ENCODE data around the gene IFNA1.
"Not testable (repeated sequence)": the region's sequence is repeated elsewhere in the genome, so short reads cannot be mapped to it uniquely, and the experiment has no call there.

IFNA1 gene

GRCh38 chr9:21449312-21449711 is 9.1 kb downstream of the IFNA1 start:
- DNase-seq, result not testable (repeated sequence)

GRCh38 chr9:21450733-21451394 is 10.6 kb downstream of the IFNA1 start:
- DNase-seq, result no peak

- DNase-seq, result no peak
Measured at GRCh38 chr9:21452681-21453080, 12.4 kb downstream of the IFNA1 start.

GRCh38 chr9:21454149-21454548 is 13.9 kb downstream of the IFNA1 start:
- no peak for DNase-seq

GRCh38 chr9:21455320-21455719 is 15.1 kb downstream of the IFNA1 start:
- DNase-seq, result peak in 1 of 2 experiments; percentile 14

- DNase-seq, result peak in 1 of 2 experiments; percentile 31
Measured at GRCh38 chr9:21461377-21461776, 21.1 kb downstream of the IFNA1 start.

GRCh38 chr9:21465138-21465537 is 24.9 kb downstream of the IFNA1 start:
- DNase-seq, result no peak

- peak in 1 of 2 experiments; percentile 12 for DNase-seq
Measured at GRCh38 chr9:21465859-21466518, 25.8 kb downstream of the IFNA1 start.

- no peak for DNase-seq
Measured at GRCh38 chr9:21470126-21470525, 29.9 kb downstream of the IFNA1 start.

- no peak for DNase-seq
Measured at GRCh38 chr9:21473236-21473635, 33.0 kb downstream of the IFNA1 start.

GRCh38 chr9:21477466-21477865 is 37.2 kb downstream of the IFNA1 start:
- no peak for DNase-seq

GRCh38 chr9:21479152-21479702 is 39.0 kb downstream of the IFNA1 start:
- no peak for DNase-seq

GRCh38 chr9:21481470-21482056 is 41.3 kb downstream of the IFNA1 start:
- DNase-seq, result no peak

GRCh38 chr9:21482213-21482612 is 42.0 kb downstream of the IFNA1 start, which contains the start of gene IFNE:
Gene IFNE, minus strand, starts transcription at chr9:21482313. Its CDS starts 619 bp downstream, at chr9:21481694.
- no peak for DNase-seq

Data from NCI-H1930 (cell line).